Activated T-cell treated with anti-CD3 and anti-CD28 coated beads, Interleukin-2, amount 50 U/mL, for 72 hours (primary cell): ENCODE results near the gene CDH26. TPM values are rescaled to one million over a fixed set of nuclear protein-coding genes. Genes with fewer than 3 reads are reported as not detected.

Experiments
- ATAC-seq, 2 donors: fragments of 150-1000 bp; cut with Tn5 transposase; replicated peaks in 1 of 2; 2 replicates each; pipeline ENCODE4 v1.10.0; 2021; ENCODE audit warnings: moderate library complexity in 2 of 2, mild to moderate bottlenecking in 1 of 2
- DNase-seq, 2 donors: peaks; one replicate each; pipeline ENCODE4 v3.0.0; 2021 to 2022; ENCODE audit warnings: mixed read lengths in 1 of 2
- H3K27ac Mint-ChIP-seq: one replicate; pipeline ENCODE4 v1.8.0; 2022; ENCODE audit warnings: mild to moderate bottlenecking, moderate library complexity, mixed read lengths
- H3K27me3 Mint-ChIP-seq: one replicate; pipeline ENCODE4 v1.8.0; 2022; ENCODE audit warnings: low read depth, mixed read lengths
- H3K36me3 Mint-ChIP-seq, 2 donors: one replicate each; pipeline ENCODE4 v1.8.0; 2022; ENCODE audit warnings: mixed read lengths in 2 of 2, mild to moderate bottlenecking in 1 of 2; ENCODE audit not compliant: insufficient read depth in 2 of 2
- H3K4me1 Mint-ChIP-seq: one replicate; pipeline ENCODE4 v1.8.0; 2022; ENCODE audit warnings: low read depth, mixed read lengths
- H3K4me3 Mint-ChIP-seq, 2 donors: one replicate each; pipeline ENCODE4 v1.8.0; 2022; ENCODE audit warnings: mild to moderate bottlenecking in 2 of 2, mixed read lengths in 2 of 2, moderate library complexity in 2 of 2
- H3K9me3 Mint-ChIP-seq, 2 donors: one replicate each; pipeline ENCODE4 v1.8.0; 2022; ENCODE audit warnings: mixed read lengths in 2 of 2
- total RNA-seq, 2 donors: library from RNA; stranded (reverse); gene quantifications; one replicate each; pipeline ENCODE4 v1.2.3, GENCODE V29; 2022

The CDH26 gene
- total RNA-seq, 2 donors from 2014 or later, result 2.4 to 3.1 TPM

DNA sequence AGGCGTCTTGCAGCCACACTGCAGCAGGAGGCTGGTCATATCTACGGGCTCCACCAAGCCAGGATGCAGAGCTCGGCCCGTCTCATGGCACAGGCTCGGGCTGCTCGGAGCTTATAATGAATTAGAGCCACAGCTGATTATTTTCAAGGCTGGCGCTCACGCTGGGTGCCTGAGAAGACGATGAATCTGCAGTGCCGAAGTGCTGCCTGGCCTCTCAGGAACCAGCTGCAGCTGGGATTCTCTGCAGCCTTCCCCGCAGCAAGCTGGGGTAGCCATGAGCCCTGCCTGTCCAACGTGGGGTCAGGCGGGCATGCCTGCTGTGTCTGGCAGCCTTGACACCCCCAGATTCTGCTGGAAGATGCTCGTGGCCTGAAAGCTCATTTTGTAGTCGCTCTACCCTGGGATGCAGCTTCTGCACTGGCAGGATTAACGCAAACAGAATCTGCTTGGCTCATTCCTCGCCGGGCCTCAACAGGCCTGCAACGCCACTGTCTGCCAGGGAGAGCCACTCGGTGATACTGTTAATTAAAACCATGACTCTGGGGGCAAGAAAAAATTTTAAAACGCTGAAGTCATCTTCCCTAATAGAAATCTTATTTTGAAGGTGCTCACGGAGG, 104.3 kb downstream of the CDH26 start:
- Mint-ChIP-seq H3K27ac (no peak overlapping the region), H3K27me3 (no peaks in the 10 kb centered on the region), H3K4me3 (no peak overlapping the region), H3K9me3 (no peaks in the 10 kb centered on the region), H3K4me1 (peaks cover 15% of the 10 kb centered on the region), H3K36me3 (no peaks in the 10 kb centered on the region)
- no peak for ATAC-seq
- DNase-seq, result no peak

DNA sequence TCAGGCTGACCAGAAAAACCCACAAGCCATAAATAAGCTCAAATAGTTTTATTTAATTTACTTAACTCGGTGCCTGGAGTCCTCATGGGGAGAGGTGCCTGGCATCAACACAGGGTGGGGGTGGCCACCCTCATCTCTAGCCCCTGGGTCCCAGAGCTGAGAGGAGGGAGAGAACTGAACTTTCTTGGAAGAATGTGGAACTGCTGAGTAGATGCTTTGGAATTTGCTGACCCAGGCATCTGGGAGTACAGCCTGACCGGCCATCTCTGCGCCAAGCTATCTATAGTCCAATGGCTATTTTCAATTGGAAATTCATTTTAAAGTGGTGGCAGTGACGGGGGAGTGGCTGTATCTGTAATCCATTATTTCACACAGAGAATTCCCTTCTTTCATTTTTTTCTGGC, 104.8 kb downstream of the CDH26 start:
- Mint-ChIP-seq H3K27me3 (no peaks in the 10 kb centered on the region), H3K36me3 (no peaks in the 10 kb centered on the region), H3K4me3 (no peak overlapping the region), H3K9me3 (no peaks in the 10 kb centered on the region), H3K4me1 (peaks cover 9% of the 10 kb centered on the region), H3K27ac (no peak overlapping the region)
- ATAC-seq, result no peak
- no peak for DNase-seq

DNA sequence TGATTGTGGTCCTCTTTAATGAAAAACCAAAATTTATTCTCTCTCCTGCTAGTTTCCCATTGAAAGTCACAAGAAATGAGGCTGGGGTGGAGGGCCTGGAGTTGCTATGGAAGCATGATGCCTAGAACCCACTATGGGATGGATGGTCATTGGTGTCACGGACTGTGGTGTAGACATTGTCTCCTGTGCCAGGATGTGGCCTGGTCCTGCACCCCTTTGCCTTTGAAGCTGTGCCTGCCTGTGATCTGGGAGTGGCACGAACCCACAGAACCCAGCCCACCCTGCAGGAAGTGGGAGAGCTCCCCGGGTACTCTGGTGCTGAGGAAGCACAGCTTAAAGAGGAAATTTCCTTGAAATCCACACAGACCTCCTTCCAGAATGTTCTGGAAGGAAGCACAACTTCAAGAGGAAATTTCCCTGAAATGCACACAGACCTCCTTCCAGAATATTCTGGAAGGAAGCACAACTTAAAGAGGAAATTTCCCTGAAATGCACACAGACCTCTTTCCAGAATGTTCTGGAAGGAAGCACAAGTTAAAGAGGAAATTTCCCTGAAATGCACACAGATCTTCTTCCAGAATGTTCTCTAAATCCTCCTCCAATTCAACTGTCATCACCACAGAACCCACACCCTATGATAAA, 105.6 kb downstream of the CDH26 start:
- Mint-ChIP-seq H3K4me3 (no peak overlapping the region), H3K9me3 (no peaks in the 10 kb centered on the region), H3K4me1 (peaks cover 1% of the 10 kb centered on the region), H3K36me3 (no peaks in the 10 kb centered on the region), H3K27ac (no peak overlapping the region), H3K27me3 (no peaks in the 10 kb centered on the region)
- DNase-seq (no peak), ATAC-seq (no peak)

Other genes starting within 250 kb of the CDH26 start
- 10 to 100 TPM in 1 of 2 donors, 1 to 10 TPM in 1; 5.0 to 11.9 TPM for gene SYCP2, start 24.8 kb upstream of the CDH26 start, total RNA-seq
- gene PPP1R3D, start 18.1 kb upstream of the CDH26 start, total RNA-seq, result 1 to 10 TPM; 5.7 to 6.2 TPM
- 10 to 100 TPM; 18.2 to 20.4 TPM for gene FAM217B, start 18.0 kb upstream of the CDH26 start, total RNA-seq